Body of pancreas (tissue), 4 donors: Measurements from ENCODE around the gene ZNF846. TPM values are rescaled to one million over a fixed set of nuclear protein-coding genes. Genes with fewer than 3 reads are reported as not detected.
A peak's percentile ranks its signal among the peaks of the same experiment; 100 is the strongest.

Experiments
- ATAC-seq: fragments of 150-250 bp; one replicate; pipeline ENCODE4 v1.9.1; 2016
- DNase-seq, 4 donors: peaks; one replicate each; pipeline ENCODE4 v3.0.0-alpha.2; 2019
- H3K27ac ChIP-seq, 4 donors: fragments of 200-600 bp; sonication (generic); 1 replicate in 3 of 4; 2 replicates in 1 of 4; pipeline versions ENCODE4 v1.5.1 to v1.6.1; 2016 to 2019; ENCODE audit warnings: mild to moderate bottlenecking in 1 of 4, mixed read lengths in 1 of 4, moderate library complexity in 1 of 4
- H3K27me3 ChIP-seq, 2 donors: fragments of 200-600 bp; sonication (generic); one replicate each; pipeline ENCODE4 v1.6.0; 2016; ENCODE audit warnings: mild to moderate bottlenecking in 1 of 2
- H3K36me3 ChIP-seq, 2 donors: fragments of 200-600 bp; sonication (generic); replicated peaks in 1 of 2; 2 replicates each; pipeline ENCODE4 v1.5.1; 2016; ENCODE audit warnings: low read depth in 2 of 2; ENCODE audit not compliant: insufficient read depth in 1 of 2
- H3K4me1 ChIP-seq: fragments of 200-600 bp; sonication (generic); one replicate; pipeline ENCODE4 v1.6.0; 2016
- H3K4me3 ChIP-seq, 2 donors: fragments of 200-600 bp; sonication (generic); 1 replicate in 1 of 2; 2 replicates in 1 of 2; pipeline ENCODE4 v1.5.1; 2016 to 2019
- H3K9me3 ChIP-seq, 3 donors: fragments of 200-600 bp; sonication (generic); 1 replicate in 2 of 3; 2 replicates in 1 of 3; pipeline ENCODE4 v1.5.1; 2016
- POLR2A ChIP-seq, 3 donors: fragments of 450-650 bp; IDR thresholded peaks; one replicate each; pipeline ENCODE4 v1.6.1; 2016; ENCODE audit warnings: antibody characterized with exemption in 3 of 3, mild to moderate bottlenecking in 2 of 3
- WGBS, 2 donors: methylation state at CpG; one replicate each; pipeline ENCODE4 v1.1.5; 2017; 5-methylcytosine and 5-hydroxymethylcytosine counted together
- intact Hi-C: fragments of 100-400 bp; cut with DNase I; formaldehyde crosslinking; loops from one replicate; pipeline ENCODE4 v1.15.1; 2023
- total RNA-seq, 2 donors: library from RNA; depleted of rRNA; stranded (reverse); fragments of >200 nt; gene quantifications; one replicate each; pipeline ENCODE4 v1.1.0, GENCODE V29; 2016
- TF ChIP-seq, protein P1 (sequence below), 7 experiments: fragments of 450-650 bp in 4 of 7; fragments of 200-600 bp in 3 of 7; sonication (generic) in 3 of 7; IDR thresholded peaks; one replicate each; pipeline ENCODE4 v1.5.1; 2016 to 2019; ENCODE audit warnings: antibody characterized with exemption in 7 of 7

ZNF846 gene
- total RNA-seq: 1 to 10 TPM; 4.0 to 4.7 TPM

GRCh38 chr19:9768175-9769112 is at the start of gene ZNF846:
Gene ZNF846, minus strand, starts transcription at chr19:9768738. Its CDS starts 3,788 bp downstream, at chr19:9764950.
- peak within 1 kb of the TSS; percentile 79 to 96 (median 88) for H3K27ac ChIP-seq
- DNase-seq: peak; percentile 90 to 96 (median 94)
- H3K4me1 ChIP-seq: peaks cover 17% of the 10 kb centered on the region
- no peaks in the 10 kb centered on the region for H3K9me3 ChIP-seq
- 0 to 1% methylated on average over 28 to 65 of the region's 65 CpGs for WGBS, 2 donors
- no peaks in the 10 kb centered on the region for H3K27me3 ChIP-seq
- intact Hi-C loops: no loop called here
- ATAC-seq: peak; percentile 99
- H3K36me3 ChIP-seq: no peaks in the 10 kb centered on the region
- peak; percentile 28 to 83 (median 80) for TF ChIP-seq POLR2A (IDR thresholded peaks at IDR 0.05)
- TF ChIP-seq, protein P1, sequence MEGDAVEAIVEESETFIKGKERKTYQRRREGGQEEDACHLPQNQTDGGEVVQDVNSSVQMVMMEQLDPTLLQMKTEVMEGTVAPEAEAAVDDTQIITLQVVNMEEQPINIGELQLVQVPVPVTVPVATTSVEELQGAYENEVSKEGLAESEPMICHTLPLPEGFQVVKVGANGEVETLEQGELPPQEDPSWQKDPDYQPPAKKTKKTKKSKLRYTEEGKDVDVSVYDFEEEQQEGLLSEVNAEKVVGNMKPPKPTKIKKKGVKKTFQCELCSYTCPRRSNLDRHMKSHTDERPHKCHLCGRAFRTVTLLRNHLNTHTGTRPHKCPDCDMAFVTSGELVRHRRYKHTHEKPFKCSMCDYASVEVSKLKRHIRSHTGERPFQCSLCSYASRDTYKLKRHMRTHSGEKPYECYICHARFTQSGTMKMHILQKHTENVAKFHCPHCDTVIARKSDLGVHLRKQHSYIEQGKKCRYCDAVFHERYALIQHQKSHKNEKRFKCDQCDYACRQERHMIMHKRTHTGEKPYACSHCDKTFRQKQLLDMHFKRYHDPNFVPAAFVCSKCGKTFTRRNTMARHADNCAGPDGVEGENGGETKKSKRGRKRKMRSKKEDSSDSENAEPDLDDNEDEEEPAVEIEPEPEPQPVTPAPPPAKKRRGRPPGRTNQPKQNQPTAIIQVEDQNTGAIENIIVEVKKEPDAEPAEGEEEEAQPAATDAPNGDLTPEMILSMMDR (IDR thresholded peaks at IDR 0.05): no peak
- peak within 1 kb of the TSS; percentile 32 to 43 for H3K4me3 ChIP-seq

DNA sequence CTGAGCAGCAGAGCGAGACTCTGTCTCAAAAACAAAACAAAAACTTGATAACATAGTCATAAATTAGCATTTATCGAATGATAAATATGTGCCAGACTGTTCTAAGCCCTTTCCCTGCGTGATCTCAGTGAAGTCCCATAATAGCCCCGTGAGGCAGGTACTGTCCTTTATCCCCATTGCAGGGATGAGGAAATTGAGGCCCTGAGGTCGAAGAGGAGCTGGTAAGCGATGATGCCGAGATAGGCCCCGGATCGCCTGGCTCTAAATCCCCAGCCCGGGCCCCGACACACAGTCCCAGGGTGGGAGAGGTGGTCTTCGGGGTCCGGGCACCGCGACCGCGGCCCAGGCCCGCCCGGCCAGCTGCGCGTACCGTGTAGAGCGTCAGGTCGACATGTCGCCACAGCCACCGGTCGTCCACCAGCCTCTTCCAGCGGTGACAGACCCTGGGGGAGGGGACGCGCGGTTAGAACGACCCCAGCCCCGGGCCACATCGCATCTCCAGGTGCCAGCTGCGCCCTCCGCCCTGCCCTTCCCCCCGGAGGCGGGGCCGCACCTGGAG is 49.7 kb upstream of the ZNF846 start:
- TF ChIP-seq POLR2A (IDR thresholded peaks at IDR 0.05): no peak
- TF ChIP-seq, protein P1 (IDR thresholded peaks at IDR 0.05): no peak
- DNase-seq: no peak
- Histone ChIP-seq H3K4me1 (peaks cover 17% of the 10 kb centered on the region), H3K36me3 (no peaks in the 10 kb centered on the region), H3K27ac (peak overlapping the region; percentile 72 to 98 (median 94)), H3K9me3 (no peaks in the 10 kb centered on the region), H3K27me3 (no peaks in the 10 kb centered on the region), H3K4me3 (peak overlapping the region; percentile 31 to 95)
- intact Hi-C loops: no loop called here
- no peak for ATAC-seq
- WGBS, 2 donors: 4 to 12% methylated on average over 10 to 38 of the region's 39 CpGs

- H3K4me3 ChIP-seq: no peak overlapping the region
- no peak overlapping the region for H3K27ac ChIP-seq
- 96 to 99% methylated on average over 14 to 21 of the region's 21 CpGs for WGBS, 2 donors
- no peak for TF ChIP-seq POLR2A (IDR thresholded peaks at IDR 0.05)
- TF ChIP-seq, protein P1 (IDR thresholded peaks at IDR 0.05): no peak
- ATAC-seq (no peak), DNase-seq (no peak)
- H3K36me3 ChIP-seq: peaks cover 0 to 19% of the 10 kb centered on the region in 2 donors
- intact Hi-C loops: no loop called here
- H3K27me3 ChIP-seq: no peaks in the 10 kb centered on the region
- no peaks in the 10 kb centered on the region for H3K4me1 ChIP-seq
- H3K9me3 ChIP-seq: no peaks in the 10 kb centered on the region
These were observed 42.6 kb upstream of the ZNF846 start for GRCh38 chr19:9811139-9811538.

DNA sequence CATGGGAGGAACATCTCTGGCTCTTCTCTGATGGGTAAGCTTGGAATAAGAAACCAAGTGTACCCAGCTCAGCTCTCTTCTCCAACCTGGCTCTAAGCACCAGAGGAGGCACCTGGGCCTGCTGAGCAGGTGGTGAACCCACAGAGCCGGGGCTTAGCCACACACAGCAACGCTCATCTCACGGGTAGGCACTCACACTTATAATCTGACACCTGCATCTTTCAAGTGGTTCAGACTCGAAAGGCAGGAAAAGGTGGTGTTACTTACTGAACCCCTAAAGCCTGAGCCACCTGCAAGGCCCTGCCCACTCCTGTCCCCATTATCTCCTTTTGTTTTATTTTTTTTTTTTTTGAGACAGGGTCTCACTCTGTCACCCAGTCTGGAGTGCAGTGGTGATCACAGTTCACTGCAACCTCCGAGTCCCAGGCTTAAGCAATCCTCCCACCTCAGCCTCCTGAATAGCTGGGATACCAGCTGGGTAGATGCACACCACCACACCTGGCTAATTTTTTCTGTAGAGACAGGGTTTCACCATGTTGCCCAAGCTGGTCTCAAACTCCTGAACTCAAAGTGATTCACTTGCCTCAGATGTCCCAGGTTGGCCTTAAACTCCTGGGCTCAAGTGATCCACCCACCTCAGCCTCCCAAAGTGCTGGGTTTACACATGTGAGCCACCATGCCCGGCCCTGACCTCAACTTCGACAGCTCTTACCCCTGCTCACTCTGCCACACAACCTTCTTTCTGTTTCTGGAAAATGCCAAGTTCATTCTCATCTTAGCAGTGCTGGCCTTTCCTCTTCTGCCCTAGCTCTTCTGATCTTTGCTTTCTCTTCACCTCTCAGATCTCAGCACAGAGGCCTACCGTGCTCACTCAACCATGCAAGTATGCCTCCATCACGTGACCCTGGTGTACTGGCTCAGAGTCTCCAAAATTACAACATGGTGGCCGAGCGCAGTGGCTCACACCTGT is 40.6 kb upstream of the ZNF846 start:
- intact Hi-C loops: no loop called here
- no peak for DNase-seq
- 88 to 96% methylated on average over 11 of the region's 11 CpGs for WGBS, 2 donors
- Histone ChIP-seq H3K27ac (no peak overlapping the region), H3K4me3 (no peak overlapping the region), H3K9me3 (no peaks in the 10 kb centered on the region), H3K4me1 (no peaks in the 10 kb centered on the region), H3K36me3 (peaks cover 0 to 19% of the 10 kb centered on the region in 2 donors), H3K27me3 (no peaks in the 10 kb centered on the region)
- TF ChIP-seq, protein P1 (IDR thresholded peaks at IDR 0.05): no peak
- TF ChIP-seq POLR2A (IDR thresholded peaks at IDR 0.05): no peak
- no peak for ATAC-seq
